ENCODE measurements around the gene GCN1.
A peak's percentile ranks its signal among the peaks of the same experiment; 100 is the strongest.

GCN1 gene

GRCh38 chr12:120090626-120091295, 103.8 kb downstream of the GCN1 start:
- DNase-seq, result no peak
- in situ Hi-C loops (cut with MboI; ENCODE audit: low pct_unique_long_range_greater_than_20kb, low sequenced_read_pairs), result no loop called here

- in situ Hi-C loops (cut with MboI; ENCODE audit: low pct_unique_long_range_greater_than_20kb, low sequenced_read_pairs), result no loop called here
- no peak for DNase-seq
These were observed 104.3 kb downstream of the GCN1 start for GRCh38 chr12:120090206-120090605.

- DNase-seq, result no peak
- in situ Hi-C loops (cut with MboI; ENCODE audit: low pct_unique_long_range_greater_than_20kb, low sequenced_read_pairs), result no loop called here
These were observed 104.7 kb downstream of the GCN1 start for GRCh38 chr12:120089796-120090195.

- in situ Hi-C loops (cut with MboI; ENCODE audit: low pct_unique_long_range_greater_than_20kb, low sequenced_read_pairs), result no loop called here
- no peak for DNase-seq
These were observed 105.4 kb downstream of the GCN1 start for GRCh38 chr12:120089105-120089504.

- in situ Hi-C loops (cut with MboI; ENCODE audit: low pct_unique_long_range_greater_than_20kb, low sequenced_read_pairs), result no loop called here
- peak; percentile 99 for DNase-seq
These were observed 107.5 kb downstream of the GCN1 start for GRCh38 chr12:120086801-120087621.

GRCh38 chr12:120085920-120086645, 108.4 kb downstream of the GCN1 start:
- in situ Hi-C loops (cut with MboI; ENCODE audit: low pct_unique_long_range_greater_than_20kb, low sequenced_read_pairs), result no loop called here
- no peak for DNase-seq

GRCh38 chr12:120081641-120082040, 112.9 kb downstream of the GCN1 start:
- in situ Hi-C loops (cut with MboI; ENCODE audit: low pct_unique_long_range_greater_than_20kb, low sequenced_read_pairs), result no loop called here
- no peak for DNase-seq

GRCh38 chr12:120079411-120080400, 114.8 kb downstream of the GCN1 start:
- in situ Hi-C loops (cut with MboI; ENCODE audit: low pct_unique_long_range_greater_than_20kb, low sequenced_read_pairs), result no loop called here
- no peak for DNase-seq

- in situ Hi-C loops (cut with MboI; ENCODE audit: low pct_unique_long_range_greater_than_20kb, low sequenced_read_pairs), result no loop called here
- no peak for DNase-seq
These were observed 115.6 kb downstream of the GCN1 start for GRCh38 chr12:120078868-120079267.

GRCh38 chr12:120077260-120077659, 117.3 kb downstream of the GCN1 start:
- in situ Hi-C loops (cut with MboI; ENCODE audit: low pct_unique_long_range_greater_than_20kb, low sequenced_read_pairs), result no loop called here
- DNase-seq, result no peak
